HepG2 (cell line): Measurements from ENCODE around the gene MRPL48. TPM values are rescaled to one million over a fixed set of nuclear protein-coding genes. Genes with fewer than 3 reads are reported as not detected.

ENCODE experiments used
- ATF7 ChIP-seq, 2 experiments: fragments of 450-650 bp in 1 of 2; sonication (generic) in 1 of 2; formaldehyde crosslinking in 1 of 2; IDR thresholded peaks; 2 replicates each; pipeline versions ENCODE4 v1.4.0 to v1.6.1; 2016 to 2020; ENCODE audit warnings: antibody characterized with exemption in 1 of 2, mild to moderate bottlenecking in 1 of 2, missing genetic modification reagents in 1 of 2
- BRCA1 ChIP-seq: sonication (generic); formaldehyde crosslinking; IDR thresholded peaks from 2 replicates; pipeline ENCODE4 v1.4.0; 2020; ENCODE audit warnings: missing genetic modification reagents
- DBP ChIP-seq: sonication (generic); formaldehyde crosslinking; IDR thresholded peaks from 2 replicates; pipeline ENCODE4 v1.4.0; 2020; ENCODE audit warnings: missing genetic modification reagents; ENCODE audit errors: not compliant biosample characterization
- GABPA ChIP-seq, 2 experiments: IDR thresholded peaks; 2 replicates each; pipeline ENCODE4 v1.6.1; 2011 to 2016; ENCODE audit warnings: low read depth in 2 of 2, low read length in 1 of 2, missing biosample characterization in 1 of 2, missing genetic modification characterization in 1 of 2
- HNRNPLL ChIP-seq: fragments of 200-400 bp; formaldehyde crosslinking; IDR thresholded peaks from 2 replicates; pipeline ENCODE4 v1.6.1; 2017; ENCODE audit warnings: mild to moderate bottlenecking, low read depth, low read length; ENCODE audit not compliant: poor library complexity, severe bottlenecking
- MAFF ChIP-seq: IDR thresholded peaks from 2 replicates; pipeline ENCODE4 v1.6.1; 2011; ENCODE audit warnings: low read depth, low read length, improper control_type of control experiment
- MTA1 ChIP-seq: sonication (generic); formaldehyde crosslinking; IDR thresholded peaks from 2 replicates; pipeline ENCODE4 v1.4.0; 2020; ENCODE audit warnings: missing genetic modification reagents, mild to moderate bottlenecking, borderline replicate concordance
- NR1H2 ChIP-seq: sonication (generic); formaldehyde crosslinking; IDR thresholded peaks from 2 replicates; pipeline ENCODE4 v1.8.1; 2022; ENCODE audit warnings: low read depth, missing genetic modification reagents, borderline replicate concordance
- PREB ChIP-seq: sonication (generic); formaldehyde crosslinking; IDR thresholded peaks from 2 replicates; pipeline ENCODE4 v1.4.0; 2020; ENCODE audit warnings: missing genetic modification reagents
- REL ChIP-seq: sonication (generic); formaldehyde crosslinking; conservative IDR thresholded peaks from 2 replicates; pipeline ENCODE4 v1.8.0; 2022; ENCODE audit warnings: mild to moderate bottlenecking, missing genetic modification reagents, moderate library complexity
- SKI ChIP-seq: fragments of 450-650 bp; IDR thresholded peaks from one replicate; pipeline ENCODE4 v1.6.1; 2018; ENCODE audit warnings: mild to moderate bottlenecking; ENCODE audit not compliant: partially characterized antibody
- ZBTB20 ChIP-seq: sonication (generic); formaldehyde crosslinking; IDR thresholded peaks from 2 replicates; pipeline ENCODE4 v1.8.1; 2023; ENCODE audit warnings: missing genetic modification reagents, low read depth, mild to moderate bottlenecking, borderline replicate concordance
- ZBTB42 ChIP-seq: sonication (generic); formaldehyde crosslinking; IDR thresholded peaks from 2 replicates; pipeline ENCODE4 v1.5.0; 2020; ENCODE audit warnings: mild to moderate bottlenecking, missing genetic modification reagents
- ZFP82 ChIP-seq: sonication (generic); formaldehyde crosslinking; IDR thresholded peaks from 2 replicates; pipeline ENCODE4 v1.5.1; 2020; ENCODE audit warnings: mild to moderate bottlenecking, missing genetic modification reagents, borderline replicate concordance
- ZNF558 ChIP-seq: sonication (generic); formaldehyde crosslinking; IDR thresholded peaks from 2 replicates; pipeline ENCODE4 v1.9.0; 2022; ENCODE audit warnings: mild to moderate bottlenecking, missing genetic modification reagents, borderline replicate concordance
- ZNF597 ChIP-seq: sonication (generic); formaldehyde crosslinking; IDR thresholded peaks from 2 replicates; pipeline ENCODE4 v1.5.0; 2020; ENCODE audit warnings: missing genetic modification reagents
- ZNF878 ChIP-seq: sonication (generic); formaldehyde crosslinking; IDR thresholded peaks from 2 replicates; pipeline ENCODE4 v1.8.1; 2023; ENCODE audit warnings: mild to moderate bottlenecking, missing genetic modification reagents, moderate library complexity
- ZSCAN12 ChIP-seq: sonication (generic); formaldehyde crosslinking; IDR thresholded peaks from 2 replicates; pipeline ENCODE4 v1.9.0; 2021; ENCODE audit warnings: mild to moderate bottlenecking, missing genetic modification reagents
- polyA plus RNA-seq, 8 experiments: library from polyadenylated mRNA; depleted of rRNA in 3 of 8; stranded (reverse) in 7 of 8; unstranded in 1 of 8; fragments of >200 nt; fragmentation: Illumina TruSeq in 4 of 8; extraction: Trizol in 4 of 8; gene quantifications; 2 replicates each; pipeline versions ENCODE4 v1.2.1 to v1.2.3, GENCODE V29; 2011 to 2016; ENCODE audit warnings: low read depth in 4 of 8, missing spikeins in 1 of 8, mixed read lengths in 1 of 8; ENCODE audit not compliant: insufficient read depth in 1 of 8
- total RNA-seq, 5 experiments: library from RNA; depleted of rRNA; stranded (reverse); fragments of >200 nt; fragmentation: Illumina TruSeq; extraction: Trizol; gene quantifications; 2 replicates each; pipeline ENCODE4 v1.2.3, GENCODE V29; 2016; ENCODE audit warnings: low read depth in 1 of 5
- TF ChIP-seq, protein P1 (sequence below): sonication (generic); formaldehyde crosslinking; conservative IDR thresholded peaks from 2 replicates; pipeline ENCODE4 v1.8.0; 2022; ENCODE audit warnings: missing genetic modification reagents
- TF ChIP-seq, protein P2 (sequence below): sonication (generic); formaldehyde crosslinking; IDR thresholded peaks from 2 replicates; pipeline ENCODE4 v1.4.0; 2020; ENCODE audit warnings: mild to moderate bottlenecking, missing genetic modification reagents
- TF ChIP-seq, protein P3 (sequence below): sonication (generic); formaldehyde crosslinking; IDR thresholded peaks from 2 replicates; pipeline ENCODE4 v1.4.0; 2020; ENCODE audit warnings: missing genetic modification reagents

Gene MRPL48
- total and polyA plus RNA-seq, 2 of the 13 experiments (the other 11 are each of a cell fraction or from before 2014, with no cell fraction given), result 61.2 to 67.9 TPM

DNA sequence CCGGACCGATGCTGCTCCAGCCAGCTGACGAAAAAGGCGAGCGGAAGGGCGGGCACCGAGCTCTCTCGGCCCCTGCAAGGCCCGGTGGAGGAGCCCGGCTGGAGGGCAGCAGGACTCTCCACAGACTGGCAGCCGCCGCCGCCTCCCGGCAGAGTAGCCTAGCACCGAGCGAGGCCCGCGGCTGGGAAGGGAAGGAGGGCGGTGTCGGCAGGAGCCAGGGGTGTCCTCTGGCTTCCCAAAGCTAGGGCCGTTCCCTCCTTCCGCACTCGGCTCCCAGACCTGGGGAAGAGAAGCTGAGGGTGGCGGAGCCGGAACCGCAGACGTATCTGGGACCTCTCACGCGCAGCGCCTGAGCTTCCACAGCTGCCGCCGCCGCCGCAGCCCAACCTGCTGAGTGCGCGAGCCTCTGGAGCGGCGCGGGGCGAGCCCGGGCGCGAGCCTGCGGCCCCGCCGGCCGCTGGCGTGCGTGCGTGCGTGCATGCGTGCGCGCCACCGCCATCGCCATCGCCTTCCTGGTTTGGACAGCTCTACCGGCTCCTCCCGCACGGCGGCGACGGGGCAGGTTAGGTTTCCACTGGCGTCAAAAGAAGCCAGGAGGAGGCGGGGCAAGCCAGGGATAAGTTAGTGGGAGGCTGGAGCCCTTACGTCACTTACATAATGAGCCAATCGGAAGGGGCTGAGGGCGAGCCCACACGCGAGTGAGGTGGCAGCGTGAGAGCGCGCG lies 26.8 kb upstream of the MRPL48 start, which contains the start of gene RAB6A (continued):
- TF ChIP-seq ZSCAN12 (no peak), ZNF878 (CRISPR knock-in tag) (no peak), ZNF558 (CRISPR knock-in tag) (no peak; the same call in 1 of the 2 replicates), SKI (peak; percentile 54), GABPA (IDR thresholded peaks at IDR 0.05; ENCODE audit: low read depth, low read length) (no peak), GABPA (CRISPR knock-in tag; IDR thresholded peaks at IDR 0.05; ENCODE audit: low read depth) (peak; percentile 59), BRCA1 (CRISPR knock-in tag) (no peak), ZBTB42 (CRISPR knock-in tag) (no peak), DBP (no peak), NR1H2 (CRISPR knock-in tag) (no peak), ZFP82 (CRISPR knock-in tag) (peak; percentile 46; the same call in 1 of the 2 replicates), ATF7 (IDR thresholded peaks at IDR 0.05) (peak; percentile 67), ATF7 (CRISPR knock-in tag; IDR thresholded peaks at IDR 0.05) (no peak), MAFF (no peak), ZBTB20 (CRISPR knock-in tag) (0 out of 2 replicates have a peak, but pooled peaks have one; percentile 11), ZNF597 (CRISPR knock-in tag) (no peak), HNRNPLL (peak; percentile 44), REL (CRISPR knock-in tag) (0 out of 2 replicates have a peak, but pooled peaks have one; percentile 41), PREB (CRISPR knock-in tag) (no peak), MTA1 (CRISPR knock-in tag) (no peak; the same call in 1 of the 2 replicates)
- TF ChIP-seq, protein P1, sequence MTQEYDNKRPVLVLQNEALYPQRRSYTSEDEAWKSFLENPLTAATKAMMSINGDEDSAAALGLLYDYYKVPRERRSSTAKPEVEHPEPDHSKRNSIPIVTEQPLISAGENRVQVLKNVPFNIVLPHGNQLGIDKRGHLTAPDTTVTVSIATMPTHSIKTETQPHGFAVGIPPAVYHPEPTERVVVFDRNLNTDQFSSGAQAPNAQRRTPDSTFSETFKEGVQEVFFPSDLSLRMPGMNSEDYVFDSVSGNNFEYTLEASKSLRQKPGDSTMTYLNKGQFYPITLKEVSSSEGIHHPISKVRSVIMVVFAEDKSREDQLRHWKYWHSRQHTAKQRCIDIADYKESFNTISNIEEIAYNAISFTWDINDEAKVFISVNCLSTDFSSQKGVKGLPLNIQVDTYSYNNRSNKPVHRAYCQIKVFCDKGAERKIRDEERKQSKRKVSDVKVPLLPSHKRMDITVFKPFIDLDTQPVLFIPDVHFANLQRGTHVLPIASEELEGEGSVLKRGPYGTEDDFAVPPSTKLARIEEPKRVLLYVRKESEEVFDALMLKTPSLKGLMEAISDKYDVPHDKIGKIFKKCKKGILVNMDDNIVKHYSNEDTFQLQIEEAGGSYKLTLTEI (CRISPR knock-in tag), result no peak
- TF ChIP-seq, protein P2, sequence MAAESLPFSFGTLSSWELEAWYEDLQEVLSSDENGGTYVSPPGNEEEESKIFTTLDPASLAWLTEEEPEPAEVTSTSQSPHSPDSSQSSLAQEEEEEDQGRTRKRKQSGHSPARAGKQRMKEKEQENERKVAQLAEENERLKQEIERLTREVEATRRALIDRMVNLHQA (CRISPR knock-in tag), result no peak
- TF ChIP-seq, protein P3, sequence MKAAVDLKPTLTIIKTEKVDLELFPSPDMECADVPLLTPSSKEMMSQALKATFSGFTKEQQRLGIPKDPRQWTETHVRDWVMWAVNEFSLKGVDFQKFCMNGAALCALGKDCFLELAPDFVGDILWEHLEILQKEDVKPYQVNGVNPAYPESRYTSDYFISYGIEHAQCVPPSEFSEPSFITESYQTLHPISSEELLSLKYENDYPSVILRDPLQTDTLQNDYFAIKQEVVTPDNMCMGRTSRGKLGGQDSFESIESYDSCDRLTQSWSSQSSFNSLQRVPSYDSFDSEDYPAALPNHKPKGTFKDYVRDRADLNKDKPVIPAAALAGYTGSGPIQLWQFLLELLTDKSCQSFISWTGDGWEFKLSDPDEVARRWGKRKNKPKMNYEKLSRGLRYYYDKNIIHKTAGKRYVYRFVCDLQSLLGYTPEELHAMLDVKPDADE (CRISPR knock-in tag), result no peak
